ENCODE data around the gene NDUFC1.

DNA sequence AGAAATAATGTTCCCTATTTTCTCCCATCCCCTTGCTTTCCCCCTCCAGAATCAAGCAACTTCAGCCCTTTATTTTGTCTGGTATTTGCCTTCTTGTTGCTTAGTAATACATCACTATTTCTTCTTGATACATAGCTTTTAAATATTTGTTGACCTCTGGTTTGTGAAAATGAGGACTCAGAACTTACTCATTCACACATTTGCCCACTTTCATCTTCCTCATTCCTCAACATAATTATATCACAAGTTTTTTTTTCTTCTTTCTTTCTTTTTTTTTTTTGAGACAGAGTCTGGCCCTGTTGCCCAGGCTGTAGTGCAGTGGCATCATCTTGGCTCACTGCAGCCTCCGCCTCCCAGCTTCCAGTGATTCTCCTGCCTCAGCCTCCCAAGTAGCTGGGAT, 28.9 kb upstream of the NDUFC1 start:
- TF ChIP-seq EP300 (IDR thresholded peaks at IDR 0.05) = no peak
- TF ChIP-seq, protein P1, sequence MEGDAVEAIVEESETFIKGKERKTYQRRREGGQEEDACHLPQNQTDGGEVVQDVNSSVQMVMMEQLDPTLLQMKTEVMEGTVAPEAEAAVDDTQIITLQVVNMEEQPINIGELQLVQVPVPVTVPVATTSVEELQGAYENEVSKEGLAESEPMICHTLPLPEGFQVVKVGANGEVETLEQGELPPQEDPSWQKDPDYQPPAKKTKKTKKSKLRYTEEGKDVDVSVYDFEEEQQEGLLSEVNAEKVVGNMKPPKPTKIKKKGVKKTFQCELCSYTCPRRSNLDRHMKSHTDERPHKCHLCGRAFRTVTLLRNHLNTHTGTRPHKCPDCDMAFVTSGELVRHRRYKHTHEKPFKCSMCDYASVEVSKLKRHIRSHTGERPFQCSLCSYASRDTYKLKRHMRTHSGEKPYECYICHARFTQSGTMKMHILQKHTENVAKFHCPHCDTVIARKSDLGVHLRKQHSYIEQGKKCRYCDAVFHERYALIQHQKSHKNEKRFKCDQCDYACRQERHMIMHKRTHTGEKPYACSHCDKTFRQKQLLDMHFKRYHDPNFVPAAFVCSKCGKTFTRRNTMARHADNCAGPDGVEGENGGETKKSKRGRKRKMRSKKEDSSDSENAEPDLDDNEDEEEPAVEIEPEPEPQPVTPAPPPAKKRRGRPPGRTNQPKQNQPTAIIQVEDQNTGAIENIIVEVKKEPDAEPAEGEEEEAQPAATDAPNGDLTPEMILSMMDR (IDR thresholded peaks at IDR 0.05) = no peak
